OCI-LY3 (cell line): ENCODE measurements around the gene COG5.

ENCODE experiments used
- H2AFZ ChIP-seq: fragments of 200-600, 300-600 bp; shearing (Covaris generic); 2 replicates; pipeline ENCODE4 v1.6.0; 2014; ENCODE audit warnings: antibody characterized with exemption, low read depth, low read length
- H3K27ac ChIP-seq: fragments of 200-600, 300-600 bp; sonication (generic); 2 replicates; pipeline ENCODE4 v1.5.1; 2014; ENCODE audit warnings: mild to moderate bottlenecking, low read length, moderate library complexity, mixed read lengths
- H3K27me3 ChIP-seq: fragments of 200-600, 300-600 bp; sonication (generic); 2 replicates; pipeline ENCODE4 v1.6.1; 2014; ENCODE audit warnings: low read depth, low read length, mixed read lengths
- H3K36me3 ChIP-seq: fragments of 200-600, 300-600 bp; sonication (generic); replicated peaks from 2 replicates; pipeline ENCODE3; 2014; ENCODE audit warnings: low read depth, low read length, mixed read lengths
- H3K4me1 ChIP-seq: fragments of 300-600, 200-600 bp; sonication (generic); 2 replicates; pipeline ENCODE4 v1.6.1; 2014; ENCODE audit warnings: low read length, mixed read lengths
- H3K4me2 ChIP-seq: fragments of 200-600, 300-600 bp; sonication (generic); 2 replicates; pipeline ENCODE4 v1.6.1; 2014; ENCODE audit warnings: low read length, mixed read lengths
- H3K4me3 ChIP-seq: fragments of 300-600, 200-600 bp; sonication (generic); 2 replicates; pipeline ENCODE4 v1.5.1; 2014; ENCODE audit warnings: antibody characterized with exemption, mild to moderate bottlenecking, low read length, moderate library complexity
- H3K79me2 ChIP-seq: fragments of 300-600, 200-600 bp; shearing (Covaris generic); 2 replicates; pipeline ENCODE4 v1.6.1; 2014; ENCODE audit warnings: mild to moderate bottlenecking, low read length, mixed read lengths
- H3K9ac ChIP-seq: fragments of 300-600, 200-600 bp; shearing (Covaris generic); 2 replicates; pipeline ENCODE4 v1.6.0; 2014; ENCODE audit warnings: mild to moderate bottlenecking, low read length, moderate library complexity
- H3K9me3 ChIP-seq: fragments of 200-600, 300-600 bp; shearing (Covaris generic); 2 replicates; pipeline ENCODE4 v1.6.1; 2014; ENCODE audit warnings: low read length, mixed read lengths; ENCODE audit not compliant: insufficient read depth
- H4K20me1 ChIP-seq: fragments of 200-600, 300-600 bp; sonication (generic); 2 replicates; pipeline ENCODE4 v1.6.1; 2016; ENCODE audit warnings: low read length, mixed read lengths; ENCODE audit not compliant: insufficient read depth
- EZH2phosphoT487 ChIP-seq: fragments of 200-600 bp; shearing (Covaris generic); IDR thresholded peaks from 2 replicates; pipeline ENCODE4 v1.6.1; 2018; ENCODE audit warnings: antibody characterized with exemption, mixed run types, low read depth
- TF ChIP-seq, protein P1 (sequence below): fragments of 200-600, 300-600 bp; sonication (generic); IDR thresholded peaks from 2 replicates; pipeline ENCODE4 v1.5.1; 2014; ENCODE audit warnings: antibody characterized with exemption, low read length, low read depth

The COG5 gene

DNA sequence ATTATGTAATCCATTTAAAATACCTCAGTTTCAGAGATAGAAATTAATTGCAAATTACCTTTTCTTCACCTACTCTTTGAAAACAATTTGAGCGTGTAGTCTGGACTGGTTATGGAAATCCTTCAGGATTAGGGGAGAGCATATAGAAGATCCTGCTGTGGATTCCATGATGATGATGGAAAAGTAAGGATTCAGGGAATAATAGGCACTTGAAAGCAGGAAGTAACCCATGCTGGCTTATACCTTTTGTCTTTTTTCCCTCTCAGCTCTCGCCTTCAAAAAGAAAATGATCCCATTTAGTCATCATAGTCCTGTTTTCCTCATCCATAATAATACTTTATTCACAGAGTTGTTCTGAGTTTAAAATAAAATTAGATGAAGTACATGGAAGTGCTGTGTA is 390.5 kb downstream of the COG5 start:
- 0 out of 2 replicates have a peak overlapping the region, but pooled peaks have one; percentile 5 for H3K27ac ChIP-seq
- H3K27me3 ChIP-seq, result no peaks in the 10 kb centered on the region
- H3K4me3 ChIP-seq, result peak overlapping the region; percentile 25; the same call in 1 of the 2 replicates
- TF ChIP-seq, protein P1, sequence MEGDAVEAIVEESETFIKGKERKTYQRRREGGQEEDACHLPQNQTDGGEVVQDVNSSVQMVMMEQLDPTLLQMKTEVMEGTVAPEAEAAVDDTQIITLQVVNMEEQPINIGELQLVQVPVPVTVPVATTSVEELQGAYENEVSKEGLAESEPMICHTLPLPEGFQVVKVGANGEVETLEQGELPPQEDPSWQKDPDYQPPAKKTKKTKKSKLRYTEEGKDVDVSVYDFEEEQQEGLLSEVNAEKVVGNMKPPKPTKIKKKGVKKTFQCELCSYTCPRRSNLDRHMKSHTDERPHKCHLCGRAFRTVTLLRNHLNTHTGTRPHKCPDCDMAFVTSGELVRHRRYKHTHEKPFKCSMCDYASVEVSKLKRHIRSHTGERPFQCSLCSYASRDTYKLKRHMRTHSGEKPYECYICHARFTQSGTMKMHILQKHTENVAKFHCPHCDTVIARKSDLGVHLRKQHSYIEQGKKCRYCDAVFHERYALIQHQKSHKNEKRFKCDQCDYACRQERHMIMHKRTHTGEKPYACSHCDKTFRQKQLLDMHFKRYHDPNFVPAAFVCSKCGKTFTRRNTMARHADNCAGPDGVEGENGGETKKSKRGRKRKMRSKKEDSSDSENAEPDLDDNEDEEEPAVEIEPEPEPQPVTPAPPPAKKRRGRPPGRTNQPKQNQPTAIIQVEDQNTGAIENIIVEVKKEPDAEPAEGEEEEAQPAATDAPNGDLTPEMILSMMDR, result no peak
- TF ChIP-seq EZH2phosphoT487, result no peak
- H3K79me2 ChIP-seq, result peaks cover 81% of the 10 kb centered on the region
- H2AFZ ChIP-seq, result no peak overlapping the region
- H3K4me2 ChIP-seq, result peak overlapping the region; percentile 58
- peaks cover 5% of the 10 kb centered on the region for H3K36me3 ChIP-seq
- H4K20me1 ChIP-seq, result peaks cover 63% of the 10 kb centered on the region
- no peaks in the 10 kb centered on the region for H3K9me3 ChIP-seq
- peaks cover 34% of the 10 kb centered on the region for H3K4me1 ChIP-seq
- H3K9ac ChIP-seq, result 0 out of 2 replicates have a peak overlapping the region, but pooled peaks have one; percentile 5

DNA sequence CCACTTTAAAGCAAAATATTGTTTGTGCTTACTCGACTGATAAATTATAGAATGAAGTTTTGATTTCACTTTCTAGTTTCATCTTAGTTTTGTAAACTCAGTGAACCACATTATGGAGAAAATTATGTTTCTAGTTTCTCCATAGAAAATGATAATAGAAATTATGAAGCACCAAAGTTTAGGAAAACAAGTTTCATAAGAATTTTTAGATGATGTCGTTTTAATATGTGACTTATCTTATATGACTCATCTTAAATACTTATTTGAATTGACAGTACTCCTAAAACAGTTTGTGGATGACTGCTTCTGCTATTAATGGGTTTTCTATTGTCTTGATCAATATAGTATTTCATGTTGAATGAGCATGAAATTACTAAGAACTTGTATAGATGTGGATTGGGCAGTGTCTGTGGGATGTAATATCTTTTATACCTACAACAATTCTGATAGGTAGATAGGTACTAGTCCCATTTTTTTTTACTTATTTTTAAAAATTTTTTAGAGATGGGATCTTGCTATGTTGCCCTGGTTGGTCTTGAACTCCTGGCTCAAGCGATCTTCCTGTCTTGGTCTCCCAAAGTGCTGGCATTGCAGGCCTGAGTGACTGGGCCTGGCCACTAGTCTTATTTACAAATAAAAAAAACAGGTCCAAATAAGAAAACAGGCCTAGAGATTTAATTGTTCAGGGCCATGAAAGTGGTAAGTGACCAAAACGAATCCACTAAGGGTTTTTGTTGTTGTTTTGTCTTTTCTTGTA is 391.3 kb downstream of the COG5 start:
- Histone ChIP-seq H3K9me3 (no peaks in the 10 kb centered on the region), H3K4me3 (peak overlapping the region; percentile 20; the same call in 1 of the 2 replicates), H3K4me1 (peaks cover 34% of the 10 kb centered on the region), H3K79me2 (peaks cover 74% of the 10 kb centered on the region), H4K20me1 (peaks cover 57% of the 10 kb centered on the region), H3K4me2 (peak overlapping the region; percentile 58), H2AFZ (no peak overlapping the region), H3K27ac (no peak overlapping the region; the same call in 1 of the 2 replicates), H3K27me3 (no peaks in the 10 kb centered on the region), H3K36me3 (peaks cover 5% of the 10 kb centered on the region), H3K9ac (0 out of 2 replicates have a peak overlapping the region, but pooled peaks have one; percentile 18)
- TF ChIP-seq, protein P1, result no peak
- no peak for TF ChIP-seq EZH2phosphoT487

DNA sequence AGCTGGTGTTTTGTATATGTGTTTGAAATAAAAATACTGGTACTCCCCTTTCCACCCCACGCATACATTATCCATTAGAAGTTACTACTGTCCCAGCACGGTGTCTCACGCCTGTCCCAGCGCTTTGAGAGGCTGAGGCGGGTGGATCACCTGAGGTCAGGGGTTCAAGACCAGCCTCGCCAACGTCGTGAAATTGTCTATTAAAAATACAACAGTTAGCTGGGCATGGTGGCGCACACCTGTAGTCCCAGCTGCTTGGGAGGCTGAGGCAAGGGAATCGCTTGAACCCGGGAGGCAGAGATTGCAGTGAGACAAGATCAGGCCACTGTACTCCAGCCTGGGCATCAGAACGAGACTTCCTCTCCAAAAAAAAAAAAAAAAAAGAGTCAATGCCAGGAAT is 392.2 kb downstream of the COG5 start:
- H3K27me3 ChIP-seq, result no peaks in the 10 kb centered on the region
- peaks cover 64% of the 10 kb centered on the region for H3K79me2 ChIP-seq
- no peaks in the 10 kb centered on the region for H3K9me3 ChIP-seq
- H3K4me3 ChIP-seq, result peak overlapping the region; percentile 20; the same call in 1 of the 2 replicates
- peaks cover 48% of the 10 kb centered on the region for H4K20me1 ChIP-seq
- peak overlapping the region; percentile 40; the same call in 1 of the 2 replicates for H3K4me2 ChIP-seq
- no peak for TF ChIP-seq EZH2phosphoT487
- TF ChIP-seq, protein P1, result no peak
- peaks cover 37% of the 10 kb centered on the region for H3K4me1 ChIP-seq
- no peak overlapping the region for H3K9ac ChIP-seq
- H3K27ac ChIP-seq, result no peak overlapping the region
- H3K36me3 ChIP-seq, result peaks cover 5% of the 10 kb centered on the region
- no peak overlapping the region for H2AFZ ChIP-seq
